Psoas muscle (tissue), 8 donors: ENCODE results near the gene MGAT4B. TPM values are rescaled to one million over a fixed set of nuclear protein-coding genes. Genes with fewer than 3 reads are reported as not detected.

Source experiments
- ATAC-seq, 4 donors: fragments of 200-7000 bp; cut with Tn5 transposase; one replicate each; pipeline ENCODE4 v1.9.1; 2020; ENCODE audit warnings: moderate library complexity in 3 of 4, mild to moderate bottlenecking in 2 of 4
- DNase-seq, 2 donors: peaks; one replicate each; pipeline ENCODE4 v3.0.0-alpha.2; 2020
- H3K27ac ChIP-seq: fragments of 200-600 bp; one replicate; pipeline ENCODE4 v1.8.0; 2022
- H3K27me3 ChIP-seq, 3 donors: fragments of 200-600 bp in 1 of 3; one replicate each; pipeline versions ENCODE4 v1.6.1 to v1.8.0; 2013 to 2022; ENCODE audit warnings: low read length in 2 of 3, mild to moderate bottlenecking in 2 of 3, moderate library complexity in 1 of 3; ENCODE audit not compliant: insufficient read depth in 3 of 3
- H3K36me3 ChIP-seq, 2 donors: fragments of 200-600 bp in 1 of 2; one replicate each; pipeline versions ENCODE4 v1.6.1 to v1.8.0; 2013 to 2022; ENCODE audit warnings: low read depth in 1 of 2, mild to moderate bottlenecking in 1 of 2, moderate library complexity in 1 of 2; ENCODE audit not compliant: insufficient read depth in 1 of 2
- H3K4me1 ChIP-seq: fragments of 200-600 bp; one replicate; pipeline ENCODE4 v1.8.0; 2022
- H3K4me3 ChIP-seq: fragments of 200-600 bp; one replicate; pipeline ENCODE4 v1.8.0; 2022; ENCODE audit warnings: mild to moderate bottlenecking
- H3K9me3 ChIP-seq: fragments of 200-600 bp; one replicate; pipeline ENCODE4 v1.8.0; 2022
- WGBS, 3 donors: extraction: QIAGEN DNeasy Blood & Tissue Kit; methylation state at CpG; one replicate each; pipeline versions ENCODE4 v1.1.6 to v1.1.7; 2013; 5-methylcytosine and 5-hydroxymethylcytosine counted together
- intact Hi-C, 2 donors: fragments of 100-400 bp; cut with DNase I; formaldehyde crosslinking; loops; one replicate each; pipeline versions ENCODE4 v1.11.0 to v1.14.2; 2022
- polyA plus RNA-seq, 3 donors: library from polyadenylated mRNA; stranded (reverse); fragments of 200-250 nt; gene quantifications; one replicate each; pipeline ENCODE4 v1.2.3, GENCODE V29; 2013
- total RNA-seq, 4 donors: library from RNA; stranded (reverse); fragmentation: NEBNext Ultra II Directional in 2 of 4; extraction: Animal tissue kit (Norgen Biotek cat#: 25700) in 2 of 4; gene quantifications; one replicate each; pipeline versions ENCODE4 v1.2.1 to v1.2.4, GENCODE V29; 2021 to 2023
- TF ChIP-seq, protein P1 (sequence below): fragments of 200-600 bp; IDR thresholded peaks from one replicate; pipeline ENCODE4 v1.8.0; 2022; ENCODE audit warnings: antibody characterized with exemption
- donor health status: healthy with polysubstance abuse.
- donor health status: DM: no; HTN: no; CAD: no; lungs with moderate emphysema.
- donor health status: Bipolar disorder and iron deficiency.
- donor health status: healthy.
- donor health status: DM: yes; HTN: yes; CAD: no.
- donor health status: DM: no; HTN: no; CAD: no.
- donor health status: DM: no; HTN: no; CAD: no.
- donor health status: DM: yes; HTN: yes; CAD: no.

Gene MGAT4B
- total and polyA plus RNA-seq, 7 donors: 29.3 to 136 (median 55.5) TPM

DNA sequence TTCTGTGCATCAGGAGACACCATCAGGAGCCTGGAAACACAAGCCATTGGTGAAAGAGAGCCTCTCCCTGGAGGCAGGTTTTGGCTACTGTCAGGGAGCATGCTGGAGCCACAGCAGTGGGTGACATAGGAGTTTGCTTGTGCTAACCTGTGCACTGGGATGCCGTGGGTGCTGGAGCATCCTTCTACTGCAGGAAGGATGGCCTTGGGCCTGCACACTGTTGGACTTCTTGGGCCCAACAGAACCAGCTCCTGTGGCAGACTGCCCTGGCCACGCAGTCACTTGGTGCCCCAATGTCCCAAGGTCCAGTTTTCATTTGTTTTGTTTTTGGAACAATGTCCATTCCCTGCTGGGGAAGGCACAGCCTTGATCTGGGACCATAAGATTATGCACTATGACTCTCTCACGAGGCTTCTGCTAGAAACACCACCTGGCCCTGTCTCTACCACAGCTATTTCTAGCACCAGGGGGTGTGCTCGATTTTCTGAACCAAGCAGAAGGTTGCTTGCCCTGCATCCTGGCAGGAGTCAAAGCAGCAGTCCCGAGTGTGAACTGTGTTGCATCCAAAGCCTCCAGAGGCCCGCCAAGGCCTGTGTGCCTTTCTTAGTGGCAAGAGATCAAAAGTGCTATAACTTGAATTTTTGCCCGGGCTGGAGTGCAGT, 18.3 kb downstream of the MGAT4B start:
- ATAC-seq (peak in 1 of 4 donors; percentile 37), DNase-seq (no peak)
- 59 to 80% (median 71%) methylated on average over 7 of the region's 7 CpGs for WGBS, 3 donors
- H3K36me3 ChIP-seq: peaks cover 0 to 11% of the 10 kb centered on the region in 2 donors
- H3K9me3 ChIP-seq: no peaks in the 10 kb centered on the region
- TF ChIP-seq, protein P1, sequence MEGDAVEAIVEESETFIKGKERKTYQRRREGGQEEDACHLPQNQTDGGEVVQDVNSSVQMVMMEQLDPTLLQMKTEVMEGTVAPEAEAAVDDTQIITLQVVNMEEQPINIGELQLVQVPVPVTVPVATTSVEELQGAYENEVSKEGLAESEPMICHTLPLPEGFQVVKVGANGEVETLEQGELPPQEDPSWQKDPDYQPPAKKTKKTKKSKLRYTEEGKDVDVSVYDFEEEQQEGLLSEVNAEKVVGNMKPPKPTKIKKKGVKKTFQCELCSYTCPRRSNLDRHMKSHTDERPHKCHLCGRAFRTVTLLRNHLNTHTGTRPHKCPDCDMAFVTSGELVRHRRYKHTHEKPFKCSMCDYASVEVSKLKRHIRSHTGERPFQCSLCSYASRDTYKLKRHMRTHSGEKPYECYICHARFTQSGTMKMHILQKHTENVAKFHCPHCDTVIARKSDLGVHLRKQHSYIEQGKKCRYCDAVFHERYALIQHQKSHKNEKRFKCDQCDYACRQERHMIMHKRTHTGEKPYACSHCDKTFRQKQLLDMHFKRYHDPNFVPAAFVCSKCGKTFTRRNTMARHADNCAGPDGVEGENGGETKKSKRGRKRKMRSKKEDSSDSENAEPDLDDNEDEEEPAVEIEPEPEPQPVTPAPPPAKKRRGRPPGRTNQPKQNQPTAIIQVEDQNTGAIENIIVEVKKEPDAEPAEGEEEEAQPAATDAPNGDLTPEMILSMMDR: no peak
- H3K4me3 ChIP-seq: no peak overlapping the region
- intact Hi-C loops: no loop called here
- no peak overlapping the region for H3K27ac ChIP-seq
- H3K27me3 ChIP-seq: no peaks in the 10 kb centered on the region
- H3K4me1 ChIP-seq: no peaks in the 10 kb centered on the region

DNA sequence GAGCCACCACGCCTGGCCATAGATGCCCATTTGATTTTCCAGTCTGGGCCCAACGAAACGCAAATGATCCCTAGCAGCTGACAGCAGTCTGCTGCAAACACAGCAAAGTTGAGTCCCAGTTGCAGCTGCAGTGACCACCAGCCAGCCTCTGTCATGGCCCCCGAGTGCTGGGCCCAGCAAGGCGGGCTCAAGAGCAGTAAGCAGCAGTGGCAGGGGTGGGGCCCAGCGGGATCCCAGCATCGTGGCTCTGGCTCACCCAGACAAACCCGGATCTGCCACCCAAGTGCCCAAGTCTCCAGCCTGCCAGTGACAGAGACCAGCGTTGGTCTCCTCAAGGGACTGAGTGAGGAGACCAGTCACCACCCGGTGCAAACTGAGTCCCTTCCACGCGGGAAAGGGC, 19.8 kb downstream of the MGAT4B start:
- H3K36me3 ChIP-seq: peaks cover 0 to 4% of the 10 kb centered on the region in 2 donors
- no peaks in the 10 kb centered on the region for H3K9me3 ChIP-seq
- TF ChIP-seq, protein P1: no peak
- ATAC-seq (peak in 1 of 4 donors; percentile 34), DNase-seq (no peak)
- no peak overlapping the region for H3K4me3 ChIP-seq
- H3K27ac ChIP-seq: no peak overlapping the region
- H3K4me1 ChIP-seq: no peaks in the 10 kb centered on the region
- H3K27me3 ChIP-seq: no peaks in the 10 kb centered on the region
- intact Hi-C loops: no loop called here
- 74 to 84% (median 79%) methylated on average over 12 of the region's 12 CpGs for WGBS, 3 donors

DNA sequence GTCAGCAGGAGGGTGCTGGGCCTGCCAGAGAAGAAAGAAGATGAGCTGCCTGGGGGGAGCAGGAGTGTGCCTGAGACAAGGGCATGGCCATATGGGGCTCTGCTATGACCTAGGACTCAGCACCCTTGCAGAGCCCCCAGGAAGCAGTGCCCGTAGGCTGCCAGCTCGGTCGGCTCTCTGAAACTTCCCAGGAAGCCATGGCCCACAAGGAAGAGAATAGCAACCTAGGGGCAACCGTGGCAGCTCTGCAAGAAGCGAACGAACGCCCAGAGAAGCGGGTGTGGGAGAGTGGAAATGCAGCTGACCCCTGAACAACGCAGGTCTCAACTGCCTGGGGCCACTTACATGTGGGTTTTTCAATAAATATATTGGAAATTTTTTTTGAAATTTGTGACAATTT, 23.5 kb downstream of the MGAT4B start:
- no peak overlapping the region for H3K4me3 ChIP-seq
- DNase-seq: peak in 1 of 2 donors; percentile 23
- H3K27ac ChIP-seq: no peak overlapping the region
- peaks cover 0 to 30% of the 10 kb centered on the region in 2 donors for H3K36me3 ChIP-seq
- ATAC-seq: no peak
- no peaks in the 10 kb centered on the region for H3K9me3 ChIP-seq
- no peaks in the 10 kb centered on the region for H3K27me3 ChIP-seq
- 95 to 99% (median 95%) methylated on average over 9 of the region's 9 CpGs for WGBS, 3 donors
- H3K4me1 ChIP-seq: no peaks in the 10 kb centered on the region
- TF ChIP-seq, protein P1: no peak
- intact Hi-C loops: no loop called here

DNA sequence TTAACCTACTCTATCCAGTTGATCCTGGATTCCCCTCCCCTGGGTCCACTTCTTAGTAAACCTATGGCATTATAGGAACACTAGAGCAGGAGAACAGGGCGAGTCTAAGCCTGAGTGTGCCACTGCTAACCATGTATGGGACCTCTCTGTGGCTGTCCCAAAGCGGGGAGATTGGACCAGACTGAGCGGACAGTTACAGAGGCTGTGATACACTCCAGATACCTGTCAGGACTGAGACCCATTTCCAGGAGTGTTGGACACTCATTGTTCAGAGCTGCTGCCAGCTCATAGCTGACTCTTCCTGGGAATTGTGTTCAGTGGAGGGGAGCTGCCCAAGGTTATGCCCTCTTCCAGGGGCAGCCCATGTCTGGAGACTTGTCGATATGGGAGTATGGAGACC, 24.8 kb downstream of the MGAT4B start:
- no peaks in the 10 kb centered on the region for H3K9me3 ChIP-seq
- intact Hi-C loops: no loop called here
- no peak overlapping the region for H3K27ac ChIP-seq
- no peak overlapping the region for H3K4me3 ChIP-seq
- H3K4me1 ChIP-seq: no peaks in the 10 kb centered on the region
- peaks cover 0 to 39% of the 10 kb centered on the region in 2 donors for H3K36me3 ChIP-seq
- no peak for ATAC-seq
- no peak for DNase-seq
- no peaks in the 10 kb centered on the region for H3K27me3 ChIP-seq
- TF ChIP-seq, protein P1: no peak
- 95 to 99% (median 96%) methylated on average over 4 of the region's 4 CpGs for WGBS, 3 donors

- no peaks in the 10 kb centered on the region for H3K9me3 ChIP-seq
- DNase-seq (peak in 1 of 2 donors; percentile 48), ATAC-seq (peak in 1 of 4 donors; percentile 25)
- no peaks in the 10 kb centered on the region for H3K4me1 ChIP-seq
- H3K4me3 ChIP-seq: no peak overlapping the region
- H3K27ac ChIP-seq: no peak overlapping the region
- peaks cover 4 to 49% of the 10 kb centered on the region in 2 donors for H3K36me3 ChIP-seq
- WGBS, 3 donors: 67 to 80% (median 75%) methylated on average over 7 of the region's 7 CpGs
- no peaks in the 10 kb centered on the region for H3K27me3 ChIP-seq
- TF ChIP-seq, protein P1: no peak
- intact Hi-C loops: no loop called here
These were observed 26.3 kb downstream of the MGAT4B start for GRCh38 chr5:179780362-179780761.
